Liver (tissue), 3 donors: ENCODE data around the gene HDAC8.

Experiments used
- ATF3 ChIP-seq: IDR thresholded peaks from 2 replicates; pipeline ENCODE4 v1.6.1; 2016; ENCODE audit warnings: antibody characterized with exemption
- RAD21 ChIP-seq, 2 donors: IDR thresholded peaks; 2 replicates each; pipeline ENCODE4 v1.6.1; 2016; ENCODE audit warnings: antibody characterized with exemption in 2 of 2, mild to moderate bottlenecking in 2 of 2
- TAF1 ChIP-seq: conservative IDR thresholded peaks from 2 replicates; pipeline ENCODE4 v1.6.1; 2016; ENCODE audit warnings: antibody characterized with exemption, mild to moderate bottlenecking
- TF ChIP-seq, protein P1 (sequence below): fragments of 150-350 bp; IDR thresholded peaks from 2 replicates; pipeline ENCODE4 v1.5.1; 2017; ENCODE audit warnings: improper control_type of control experiment, low read depth, low read length; ENCODE audit not compliant: missing input control
- donor health status: healthy.
- donor health status: healthy.

DNA sequence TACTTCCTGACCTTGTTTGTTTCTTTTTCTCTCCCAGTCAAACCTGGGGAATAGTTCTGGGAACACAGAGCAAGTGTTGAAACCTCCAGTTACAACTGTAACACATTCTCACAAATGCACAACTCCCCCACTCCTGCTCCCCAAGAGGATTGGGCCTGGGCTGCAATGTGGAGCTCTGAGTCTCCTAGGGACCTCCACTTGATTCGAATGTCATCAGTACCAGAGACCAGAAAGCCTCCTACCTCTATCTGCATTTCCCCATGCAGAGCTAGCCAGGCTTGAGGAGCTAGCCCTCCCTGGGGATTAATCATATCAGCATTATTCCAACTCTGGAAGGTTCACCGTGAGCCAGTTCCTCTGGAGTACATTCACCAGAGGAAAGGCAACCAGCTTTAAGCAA lies 225.3 kb downstream of the HDAC8 start:
- TF ChIP-seq ATF3 (no peak), RAD21 (IDR thresholded peaks at IDR 0.05) (no peak), TAF1 (no peak)
- TF ChIP-seq, protein P1, sequence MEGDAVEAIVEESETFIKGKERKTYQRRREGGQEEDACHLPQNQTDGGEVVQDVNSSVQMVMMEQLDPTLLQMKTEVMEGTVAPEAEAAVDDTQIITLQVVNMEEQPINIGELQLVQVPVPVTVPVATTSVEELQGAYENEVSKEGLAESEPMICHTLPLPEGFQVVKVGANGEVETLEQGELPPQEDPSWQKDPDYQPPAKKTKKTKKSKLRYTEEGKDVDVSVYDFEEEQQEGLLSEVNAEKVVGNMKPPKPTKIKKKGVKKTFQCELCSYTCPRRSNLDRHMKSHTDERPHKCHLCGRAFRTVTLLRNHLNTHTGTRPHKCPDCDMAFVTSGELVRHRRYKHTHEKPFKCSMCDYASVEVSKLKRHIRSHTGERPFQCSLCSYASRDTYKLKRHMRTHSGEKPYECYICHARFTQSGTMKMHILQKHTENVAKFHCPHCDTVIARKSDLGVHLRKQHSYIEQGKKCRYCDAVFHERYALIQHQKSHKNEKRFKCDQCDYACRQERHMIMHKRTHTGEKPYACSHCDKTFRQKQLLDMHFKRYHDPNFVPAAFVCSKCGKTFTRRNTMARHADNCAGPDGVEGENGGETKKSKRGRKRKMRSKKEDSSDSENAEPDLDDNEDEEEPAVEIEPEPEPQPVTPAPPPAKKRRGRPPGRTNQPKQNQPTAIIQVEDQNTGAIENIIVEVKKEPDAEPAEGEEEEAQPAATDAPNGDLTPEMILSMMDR: no peak
